ENCODE results near the gene MFSD6.
"Not testable (repeated sequence)": the region's sequence is repeated elsewhere in the genome, so short reads cannot be mapped to it uniquely, and the experiment has no call there.

Gene MFSD6

DNA sequence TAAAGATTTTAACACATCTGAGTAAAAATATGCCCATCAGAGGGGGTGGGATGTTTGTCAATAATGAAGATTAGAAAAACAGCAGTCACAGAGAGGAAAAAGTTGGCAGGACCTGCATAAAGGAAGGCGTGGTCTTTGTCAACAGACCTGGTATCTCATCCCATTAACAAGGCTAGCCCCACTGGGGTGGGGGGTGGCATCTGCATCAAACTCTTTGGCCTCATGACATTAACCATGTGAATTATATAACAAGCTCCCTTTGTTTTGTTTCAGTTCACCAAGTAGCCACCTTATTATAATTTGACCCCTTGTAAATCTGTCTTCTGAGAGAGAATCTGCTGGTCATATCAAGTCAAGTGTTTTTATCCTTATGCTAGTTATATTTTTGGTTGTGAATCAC, 97.5 kb downstream of the MFSD6 start:
- Histone ChIP-seq H3K9ac (ENCODE audit: low read depth in 1 of 2, low read length in 2 of 2) (no peak overlapping the region), H3K4me3 (ENCODE audit: low read depth in 1 of 2, low read length in 2 of 2) (no peak overlapping the region), H3K27me3 (ENCODE audit: control insufficient read depth in 1 of 2, insufficient read depth in 2 of 2, low read length in 2 of 2) (no peaks in the 10 kb centered on the region), H3K36me3 (ENCODE audit: control insufficient read depth in 1 of 2, insufficient read depth in 2 of 2, low read length in 2 of 2) (peaks cover 0 to 42% of the 10 kb centered on the region in 2 donors), H3K4me1 (ENCODE audit: control insufficient read depth in 1 of 2, insufficient read depth in 2 of 2, low read length in 2 of 2) (peaks cover 8 to 28% of the 10 kb centered on the region in 2 donors), H3K9me3 (ENCODE audit: control insufficient read depth in 1 of 2, low read length in 2 of 2) (no peaks in the 10 kb centered on the region), H3K27ac (ENCODE audit: low read depth, low read length) (no peak overlapping the region)

DNA sequence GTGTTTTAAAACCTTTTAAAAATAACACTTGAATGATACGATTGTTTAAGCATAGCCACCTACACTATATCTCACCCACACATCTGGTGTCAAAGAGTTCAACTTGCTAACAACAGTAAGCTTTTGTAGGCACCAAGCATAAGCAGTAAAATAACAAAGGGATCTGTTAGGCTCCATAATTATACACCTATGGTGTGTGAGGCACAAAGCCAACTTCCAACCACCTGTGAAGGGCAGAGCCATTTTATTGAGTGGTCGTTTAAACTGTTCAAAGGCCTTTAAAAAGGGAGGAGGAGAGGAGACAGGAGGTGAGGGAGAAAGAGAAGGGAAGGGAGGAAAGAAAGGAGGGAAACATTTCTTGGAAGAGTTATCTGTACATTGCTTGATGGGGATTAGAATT, 98.5 kb downstream of the MFSD6 start:
- H3K9ac ChIP-seq (ENCODE audit: low read depth in 1 of 2, low read length in 2 of 2): no peak overlapping the region
- peaks cover 8 to 24% of the 10 kb centered on the region in 2 donors for H3K4me1 ChIP-seq (ENCODE audit: control insufficient read depth in 1 of 2, insufficient read depth in 2 of 2, low read length in 2 of 2)
- H3K27me3 ChIP-seq (ENCODE audit: control insufficient read depth in 1 of 2, insufficient read depth in 2 of 2, low read length in 2 of 2): no peaks in the 10 kb centered on the region
- peaks cover 0 to 33% of the 10 kb centered on the region in 2 donors for H3K36me3 ChIP-seq (ENCODE audit: control insufficient read depth in 1 of 2, insufficient read depth in 2 of 2, low read length in 2 of 2)
- H3K4me3 ChIP-seq (ENCODE audit: low read depth in 1 of 2, low read length in 2 of 2): no peak overlapping the region
- no peak overlapping the region for H3K27ac ChIP-seq (ENCODE audit: low read depth, low read length)
- no peaks in the 10 kb centered on the region for H3K9me3 ChIP-seq (ENCODE audit: control insufficient read depth in 1 of 2, low read length in 2 of 2)

DNA sequence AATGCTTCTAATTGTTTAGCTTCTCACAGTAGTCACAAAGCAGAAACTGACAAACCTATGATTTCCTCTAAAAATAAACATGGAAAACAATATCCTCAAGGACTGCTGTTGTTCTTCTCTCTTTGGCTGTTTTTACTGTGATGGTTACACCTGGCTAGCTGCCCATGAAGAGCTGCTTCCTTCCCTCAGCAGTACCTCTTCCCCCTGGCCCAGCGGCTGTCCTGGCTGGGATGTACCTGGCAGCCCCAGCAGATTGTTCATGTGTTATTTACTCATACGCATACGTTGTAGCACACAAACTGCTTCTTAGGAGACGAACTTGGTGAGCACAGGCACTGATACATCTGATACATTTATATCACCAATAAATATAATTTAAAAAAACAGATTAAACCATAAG, 99.0 kb downstream of the MFSD6 start:
- no peak overlapping the region for H3K27ac ChIP-seq (ENCODE audit: low read depth, low read length)
- H3K9ac ChIP-seq (ENCODE audit: low read depth in 1 of 2, low read length in 2 of 2): no peak overlapping the region
- H3K36me3 ChIP-seq (ENCODE audit: control insufficient read depth in 1 of 2, insufficient read depth in 2 of 2, low read length in 2 of 2): peaks cover 0 to 33% of the 10 kb centered on the region in 2 donors

DNA sequence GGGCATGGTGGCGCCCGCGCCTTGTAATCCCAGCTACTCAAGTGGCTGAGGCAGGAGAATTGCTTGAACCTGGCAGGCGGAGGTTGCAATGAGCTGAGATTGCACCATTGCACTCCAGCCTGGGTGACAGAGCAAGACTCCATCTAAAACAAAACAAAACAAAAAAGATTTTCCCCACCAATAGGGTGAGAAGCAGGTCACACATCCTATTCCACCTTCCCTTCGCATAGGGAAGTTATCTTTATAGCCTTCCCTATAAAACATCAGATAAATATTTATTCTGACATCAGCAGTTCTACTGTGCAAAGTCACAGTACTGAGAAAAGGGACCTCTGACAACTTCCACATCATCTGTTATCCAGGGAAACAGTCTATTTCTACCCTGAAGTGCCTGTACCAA, 101.7 kb downstream of the MFSD6 start:
- not testable (repeated sequence) for H3K4me3 ChIP-seq (ENCODE audit: low read depth in 1 of 2, low read length in 2 of 2); H3K27me3 ChIP-seq (ENCODE audit: control insufficient read depth in 1 of 2, insufficient read depth in 2 of 2, low read length in 2 of 2); H3K9me3 ChIP-seq (ENCODE audit: control insufficient read depth in 1 of 2, low read length in 2 of 2); H3K27ac ChIP-seq (ENCODE audit: low read depth, low read length); H3K36me3 ChIP-seq (ENCODE audit: control insufficient read depth in 1 of 2, insufficient read depth in 2 of 2, low read length in 2 of 2); H3K9ac ChIP-seq (ENCODE audit: low read depth in 1 of 2, low read length in 2 of 2)
- peaks cover 8 to 18% of the 10 kb centered on the region in 2 donors for H3K4me1 ChIP-seq (ENCODE audit: control insufficient read depth in 1 of 2, insufficient read depth in 2 of 2, low read length in 2 of 2)

More for the DNA sequence above, 99.0 kb downstream of the MFSD6 start:
- H3K4me3 ChIP-seq (ENCODE audit: low read depth in 1 of 2, low read length in 2 of 2): no peak overlapping the region
- no peaks in the 10 kb centered on the region for H3K27me3 ChIP-seq (ENCODE audit: control insufficient read depth in 1 of 2, insufficient read depth in 2 of 2, low read length in 2 of 2)
- no peaks in the 10 kb centered on the region for H3K9me3 ChIP-seq (ENCODE audit: control insufficient read depth in 1 of 2, low read length in 2 of 2)
- H3K4me1 ChIP-seq (ENCODE audit: control insufficient read depth in 1 of 2, insufficient read depth in 2 of 2, low read length in 2 of 2): peaks cover 8 to 23% of the 10 kb centered on the region in 2 donors

DNA sequence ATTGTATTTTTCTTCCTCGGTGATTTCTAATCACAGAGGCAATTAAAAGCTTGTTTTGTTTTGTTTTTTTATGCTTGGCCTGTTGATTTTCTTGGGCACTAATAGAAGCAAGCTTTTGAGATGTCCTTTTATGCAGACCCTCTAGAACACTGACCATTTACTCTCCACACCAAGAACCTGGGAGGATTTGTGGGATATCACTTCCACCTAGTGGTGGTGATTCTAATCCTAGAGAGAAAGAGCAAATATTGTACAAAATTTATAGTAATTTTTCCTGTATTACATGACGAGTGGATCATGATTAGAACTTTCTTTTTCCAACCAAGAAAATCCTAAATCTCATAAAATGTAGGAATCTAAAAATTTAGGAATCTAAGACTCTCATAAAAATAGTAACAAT, 102.9 kb downstream of the MFSD6 start:
- no peak overlapping the region for H3K27ac ChIP-seq (ENCODE audit: low read depth, low read length)
- H3K4me3 ChIP-seq (ENCODE audit: low read depth in 1 of 2, low read length in 2 of 2): no peak overlapping the region
- H3K4me1 ChIP-seq (ENCODE audit: control insufficient read depth in 1 of 2, insufficient read depth in 2 of 2, low read length in 2 of 2): peaks cover 8 to 11% of the 10 kb centered on the region in 2 donors
- no peaks in the 10 kb centered on the region for H3K9me3 ChIP-seq (ENCODE audit: control insufficient read depth in 1 of 2, low read length in 2 of 2)
- no peaks in the 10 kb centered on the region for H3K27me3 ChIP-seq (ENCODE audit: control insufficient read depth in 1 of 2, insufficient read depth in 2 of 2, low read length in 2 of 2)
- H3K9ac ChIP-seq (ENCODE audit: low read depth in 1 of 2, low read length in 2 of 2): no peak overlapping the region
- H3K36me3 ChIP-seq (ENCODE audit: control insufficient read depth in 1 of 2, insufficient read depth in 2 of 2, low read length in 2 of 2): peaks cover 1 to 3% of the 10 kb centered on the region in 2 donors

DNA sequence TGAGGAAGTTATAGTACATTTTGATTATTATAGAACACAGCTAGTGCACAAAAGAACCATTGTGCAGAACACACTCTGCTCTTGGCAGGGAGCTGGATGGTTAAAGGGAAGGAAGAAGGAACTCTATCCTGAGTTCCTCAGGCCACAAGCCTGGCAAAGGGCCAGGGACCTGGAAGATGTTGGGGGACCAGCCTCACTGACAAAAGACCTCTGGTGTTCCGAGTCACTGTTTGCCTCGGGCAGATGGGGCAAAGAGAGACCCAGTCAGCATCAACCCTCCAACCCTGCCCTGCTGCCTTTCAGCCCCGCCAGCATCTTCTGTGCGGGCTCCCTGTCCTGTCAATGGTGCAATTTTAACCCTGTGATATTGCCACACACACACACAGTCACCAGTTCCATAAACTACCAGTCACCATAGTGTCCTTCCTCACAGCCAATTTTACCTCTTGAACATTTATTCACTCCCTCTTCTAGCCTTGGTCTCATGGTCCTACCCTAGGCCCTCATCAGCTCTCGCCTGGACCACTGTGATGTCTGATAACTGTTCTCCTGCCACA, 104.5 kb downstream of the MFSD6 start:
- Histone ChIP-seq H3K9ac (ENCODE audit: low read depth in 1 of 2, low read length in 2 of 2) (no peak overlapping the region), H3K36me3 (ENCODE audit: control insufficient read depth in 1 of 2, insufficient read depth in 2 of 2, low read length in 2 of 2) (peaks cover 0 to 3% of the 10 kb centered on the region in 2 donors), H3K4me3 (ENCODE audit: low read depth in 1 of 2, low read length in 2 of 2) (no peak overlapping the region), H3K27ac (ENCODE audit: low read depth, low read length) (no peak overlapping the region), H3K4me1 (ENCODE audit: control insufficient read depth in 1 of 2, insufficient read depth in 2 of 2, low read length in 2 of 2) (peaks cover 8 to 11% of the 10 kb centered on the region in 2 donors), H3K27me3 (ENCODE audit: control insufficient read depth in 1 of 2, insufficient read depth in 2 of 2, low read length in 2 of 2) (no peaks in the 10 kb centered on the region), H3K9me3 (ENCODE audit: control insufficient read depth in 1 of 2, low read length in 2 of 2) (no peaks in the 10 kb centered on the region)

DNA sequence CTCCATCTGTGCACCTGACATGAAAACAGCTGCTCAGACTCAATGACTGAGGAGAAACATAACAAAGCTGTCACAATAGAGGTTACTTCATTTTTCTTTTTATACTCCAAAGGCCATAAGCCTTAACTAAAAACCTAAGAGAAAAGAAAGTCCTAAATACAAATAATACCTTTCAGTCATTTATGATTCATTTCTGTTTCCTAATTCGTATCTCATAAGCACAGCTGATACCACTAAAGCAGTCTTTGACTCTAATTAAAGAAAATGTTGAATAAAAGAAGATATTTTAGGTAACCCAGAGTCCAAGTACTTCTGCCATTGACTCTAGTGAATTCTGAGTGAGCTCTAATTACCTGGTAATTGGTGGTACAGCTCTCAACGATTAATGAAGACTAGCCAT, 105.7 kb downstream of the MFSD6 start:
- H3K27me3 ChIP-seq (ENCODE audit: control insufficient read depth in 1 of 2, insufficient read depth in 2 of 2, low read length in 2 of 2): no peaks in the 10 kb centered on the region
- no peak overlapping the region for H3K4me3 ChIP-seq (ENCODE audit: low read depth in 1 of 2, low read length in 2 of 2)
- H3K36me3 ChIP-seq (ENCODE audit: control insufficient read depth in 1 of 2, insufficient read depth in 2 of 2, low read length in 2 of 2): peaks cover 0 to 3% of the 10 kb centered on the region in 2 donors
- H3K9me3 ChIP-seq (ENCODE audit: control insufficient read depth in 1 of 2, low read length in 2 of 2): no peaks in the 10 kb centered on the region
- H3K4me1 ChIP-seq (ENCODE audit: control insufficient read depth in 1 of 2, insufficient read depth in 2 of 2, low read length in 2 of 2): peaks cover 3 to 4% of the 10 kb centered on the region in 2 donors
- H3K9ac ChIP-seq (ENCODE audit: low read depth in 1 of 2, low read length in 2 of 2): no peak overlapping the region
- H3K27ac ChIP-seq (ENCODE audit: low read depth, low read length): no peak overlapping the region

DNA sequence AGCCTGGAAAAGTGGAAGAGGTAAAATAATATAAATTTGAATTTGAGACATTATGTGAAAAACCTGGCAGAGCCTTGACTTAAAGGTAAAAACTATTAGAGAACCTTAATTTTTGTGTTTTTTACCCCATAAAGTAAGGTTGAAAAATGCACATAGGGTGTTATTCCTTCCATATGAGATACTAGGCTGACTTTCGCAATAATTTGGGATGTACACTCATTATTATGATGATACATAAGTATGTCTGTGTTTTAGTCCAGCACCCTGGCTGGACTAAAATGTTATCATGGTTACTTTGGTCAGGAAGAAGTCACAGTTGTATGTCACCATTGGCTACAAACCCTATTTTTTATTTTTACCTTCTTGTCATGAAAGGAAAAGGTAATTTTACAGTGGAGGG, 106.5 kb downstream of the MFSD6 start:
- Histone ChIP-seq H3K36me3 (ENCODE audit: control insufficient read depth in 1 of 2, insufficient read depth in 2 of 2, low read length in 2 of 2) (peaks cover 0 to 3% of the 10 kb centered on the region in 2 donors), H3K4me1 (ENCODE audit: control insufficient read depth in 1 of 2, insufficient read depth in 2 of 2, low read length in 2 of 2) (no peaks in the 10 kb centered on the region), H3K27me3 (ENCODE audit: control insufficient read depth in 1 of 2, insufficient read depth in 2 of 2, low read length in 2 of 2) (no peaks in the 10 kb centered on the region), H3K9me3 (ENCODE audit: control insufficient read depth in 1 of 2, low read length in 2 of 2) (no peaks in the 10 kb centered on the region), H3K27ac (ENCODE audit: low read depth, low read length) (no peak overlapping the region), H3K9ac (ENCODE audit: low read depth in 1 of 2, low read length in 2 of 2) (no peak overlapping the region), H3K4me3 (ENCODE audit: low read depth in 1 of 2, low read length in 2 of 2) (no peak overlapping the region)

DNA sequence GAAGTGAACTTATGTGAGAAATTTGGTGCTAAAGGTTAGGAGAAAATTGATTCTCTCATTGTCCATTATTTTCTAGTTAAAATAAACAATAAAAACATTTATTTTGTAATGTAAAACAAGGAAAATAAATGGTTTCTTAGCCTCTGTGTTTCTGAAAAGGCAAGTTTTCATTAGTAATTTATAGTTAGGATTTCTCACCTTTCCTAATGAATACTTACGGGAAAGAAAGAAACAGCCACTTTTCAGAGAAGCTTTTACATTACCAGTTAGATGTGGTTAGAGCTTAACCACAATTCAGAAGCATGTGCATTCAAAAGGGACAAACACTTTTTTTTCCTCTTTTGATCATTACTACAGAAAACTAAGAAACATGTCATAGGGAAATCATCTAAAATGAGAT, 107.5 kb downstream of the MFSD6 start:
- Histone ChIP-seq H3K36me3 (ENCODE audit: control insufficient read depth in 1 of 2, insufficient read depth in 2 of 2, low read length in 2 of 2) (peaks cover 0 to 3% of the 10 kb centered on the region in 2 donors), H3K9ac (ENCODE audit: low read depth in 1 of 2, low read length in 2 of 2) (no peak overlapping the region), H3K27me3 (ENCODE audit: control insufficient read depth in 1 of 2, insufficient read depth in 2 of 2, low read length in 2 of 2) (no peaks in the 10 kb centered on the region), H3K9me3 (ENCODE audit: control insufficient read depth in 1 of 2, low read length in 2 of 2) (no peaks in the 10 kb centered on the region), H3K4me1 (ENCODE audit: control insufficient read depth in 1 of 2, insufficient read depth in 2 of 2, low read length in 2 of 2) (no peaks in the 10 kb centered on the region), H3K27ac (ENCODE audit: low read depth, low read length) (no peak overlapping the region), H3K4me3 (ENCODE audit: low read depth in 1 of 2, low read length in 2 of 2) (no peak overlapping the region)

DNA sequence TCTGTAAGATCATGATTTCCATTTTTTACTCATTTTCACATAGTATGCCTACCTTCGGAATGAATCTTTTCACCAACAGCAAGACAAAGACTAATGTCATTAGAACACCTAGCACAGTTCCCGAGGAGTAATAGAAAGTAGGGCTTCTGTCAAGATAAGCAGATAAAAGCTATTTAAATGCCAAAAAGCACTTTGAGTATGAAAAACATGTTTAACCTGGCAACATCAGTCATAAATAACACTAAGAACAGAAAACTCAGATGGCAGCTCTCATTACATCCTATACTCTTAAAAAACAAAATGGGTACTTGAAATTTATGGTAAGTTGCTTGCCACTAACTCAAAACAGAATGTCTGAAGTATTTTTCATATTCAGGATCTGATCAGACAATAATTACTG, 109.3 kb downstream of the MFSD6 start:
- no peaks in the 10 kb centered on the region for H3K27me3 ChIP-seq (ENCODE audit: control insufficient read depth in 1 of 2, insufficient read depth in 2 of 2, low read length in 2 of 2)
- H3K36me3 ChIP-seq (ENCODE audit: control insufficient read depth in 1 of 2, insufficient read depth in 2 of 2, low read length in 2 of 2): peaks cover 0 to 3% of the 10 kb centered on the region in 2 donors
- no peak overlapping the region for H3K9ac ChIP-seq (ENCODE audit: low read depth in 1 of 2, low read length in 2 of 2)
- H3K27ac ChIP-seq (ENCODE audit: low read depth, low read length): no peak overlapping the region
- H3K9me3 ChIP-seq (ENCODE audit: control insufficient read depth in 1 of 2, low read length in 2 of 2): no peaks in the 10 kb centered on the region
- H3K4me3 ChIP-seq (ENCODE audit: low read depth in 1 of 2, low read length in 2 of 2): no peak overlapping the region
- H3K4me1 ChIP-seq (ENCODE audit: control insufficient read depth in 1 of 2, insufficient read depth in 2 of 2, low read length in 2 of 2): no peaks in the 10 kb centered on the region

All from duodenal mucosa (tissue), 2 donors.